GM18873 (cell line): ENCODE data around the gene KIAA0930.

Experiments
- ATAC-seq: cut with Tn5 transposase; IDR thresholded peaks from one replicate; pipeline ENCODE4 v1.9.1; 2021; ENCODE audit warnings: mild to moderate bottlenecking, moderate library complexity, moderate number of reproducible peaks; ENCODE audit not compliant: unreplicated experiment, low FRiP score

The KIAA0930 gene

GRCh38 chr22:45238957-45239680 is 1.6 kb downstream of the KIAA0930 start:
- ATAC-seq = no peak

- ATAC-seq = no peak
Measured at GRCh38 chr22:45238076-45238956, 2.4 kb downstream of the KIAA0930 start.

GRCh38 chr22:45237065-45237990 is 3.4 kb downstream of the KIAA0930 start:
- ATAC-seq = no peak

GRCh38 chr22:45235851-45236342 is 4.8 kb downstream of the KIAA0930 start:
- no peak for ATAC-seq

- peak; percentile 67 for ATAC-seq
Measured at GRCh38 chr22:45235101-45235777, 5.5 kb downstream of the KIAA0930 start.

GRCh38 chr22:45233827-45234226 is 6.9 kb downstream of the KIAA0930 start:
- no peak for ATAC-seq

- ATAC-seq = no peak
Measured at GRCh38 chr22:45233386-45233785, 7.3 kb downstream of the KIAA0930 start.

GRCh38 chr22:45231293-45231692 is 9.4 kb downstream of the KIAA0930 start:
- no peak for ATAC-seq

GRCh38 chr22:45230026-45230721 is 10.5 kb downstream of the KIAA0930 start:
- no peak for ATAC-seq

GRCh38 chr22:45229181-45229580 is 11.5 kb downstream of the KIAA0930 start:
- no peak for ATAC-seq

- ATAC-seq = no peak
Measured at GRCh38 chr22:45228401-45228754, 12.3 kb downstream of the KIAA0930 start.

- ATAC-seq = no peak
Measured at GRCh38 chr22:45227645-45228400, 12.9 kb downstream of the KIAA0930 start.

GRCh38 chr22:45226503-45227186 is 14.0 kb downstream of the KIAA0930 start:
- no peak for ATAC-seq

- ATAC-seq = no peak
Measured at GRCh38 chr22:45225732-45226502, 14.8 kb downstream of the KIAA0930 start.

GRCh38 chr22:45224988-45225731 is 15.5 kb downstream of the KIAA0930 start:
- no peak for ATAC-seq

GRCh38 chr22:45224331-45224730 is 16.4 kb downstream of the KIAA0930 start:
- ATAC-seq = no peak
